Subcutaneous adipose tissue (tissue), 4 donors: Measurements from ENCODE around the gene TBCD. TPM values are rescaled to one million over a fixed set of nuclear protein-coding genes. Genes with fewer than 3 reads are reported as not detected.

ENCODE experiments used
- CTCF ChIP-seq: fragments of 450-650 bp; IDR thresholded peaks from one replicate; pipeline ENCODE4 v1.5.1; 2016; ENCODE audit warnings: low read depth, mild to moderate bottlenecking, control low read depth, antibody characterized with exemption, moderate library complexity
- total RNA-seq, 4 donors: library from RNA; depleted of rRNA; stranded (reverse); fragments of >200 nt; gene quantifications; one replicate each; pipeline ENCODE4 v1.1.0, GENCODE V29; 2016

Gene TBCD
- total RNA-seq, 4 donors from 2014 or later: 36.5 to 103 (median 54.7) TPM

DNA sequence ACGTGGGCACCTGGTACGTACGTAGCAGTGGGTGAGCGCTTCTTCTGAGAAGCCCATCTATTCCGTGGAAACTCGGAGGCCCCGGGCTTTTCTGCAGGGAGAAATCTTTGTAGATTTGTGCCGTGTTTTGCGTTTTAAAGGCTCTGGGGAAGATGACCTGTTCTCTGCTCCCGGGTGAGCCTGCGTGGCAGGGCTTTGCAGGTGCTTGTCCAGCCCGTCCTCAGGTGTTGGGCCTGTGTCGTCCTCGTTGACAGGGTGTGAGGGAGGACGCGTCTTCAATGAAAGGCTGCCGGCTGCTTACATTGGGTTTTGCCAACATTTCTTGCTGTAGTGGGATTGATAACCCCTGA, 175.4 kb downstream of the TBCD start:
- no peak for TF ChIP-seq CTCF

DNA sequence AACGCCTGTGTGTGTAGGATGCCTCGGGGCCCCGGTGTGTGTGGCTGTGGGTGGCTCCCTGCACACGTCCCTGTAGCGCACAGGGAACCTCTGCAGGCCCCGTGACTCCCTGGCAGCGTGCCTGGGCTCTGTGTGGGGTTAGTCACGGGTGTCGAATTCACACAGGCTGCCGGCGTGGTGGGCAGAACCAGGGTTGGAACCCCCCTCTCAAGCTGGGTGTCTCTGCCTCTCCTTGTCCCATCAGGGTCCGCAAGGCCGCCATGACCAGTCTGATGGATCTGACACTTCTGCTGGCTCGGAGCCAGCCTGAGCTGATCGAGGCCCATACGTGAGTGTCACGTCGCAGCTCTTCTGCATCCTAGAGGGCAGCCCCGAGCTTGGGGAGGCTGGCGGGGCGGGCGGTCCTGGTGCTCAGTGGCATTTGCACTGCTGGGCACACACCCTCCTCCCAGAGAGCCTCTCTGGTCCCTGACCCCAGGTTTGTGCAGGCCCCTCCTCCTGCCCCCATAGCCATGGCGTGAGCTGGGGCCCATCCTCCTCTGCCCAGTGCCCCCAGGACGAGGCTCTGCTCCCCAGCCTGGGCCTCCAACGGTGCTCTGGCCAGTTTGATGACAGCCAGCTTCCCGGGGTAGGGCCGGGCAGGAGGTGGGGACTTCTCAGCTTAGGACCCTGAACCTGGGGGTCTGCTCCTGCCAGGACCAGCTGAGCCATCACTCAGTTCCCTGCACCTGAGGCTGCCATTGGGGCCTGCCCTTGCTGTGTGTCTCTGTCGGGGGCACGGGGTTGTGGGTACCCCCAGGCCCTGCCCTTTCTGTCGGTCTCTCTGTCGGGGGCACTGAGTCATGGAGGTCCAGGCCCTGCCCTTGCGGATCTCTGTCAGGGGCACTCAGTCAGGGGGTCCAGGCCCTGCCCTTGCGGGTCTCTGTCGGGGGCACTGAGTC, 176.1 kb downstream of the TBCD start:
- TF ChIP-seq CTCF: no peak

DNA sequence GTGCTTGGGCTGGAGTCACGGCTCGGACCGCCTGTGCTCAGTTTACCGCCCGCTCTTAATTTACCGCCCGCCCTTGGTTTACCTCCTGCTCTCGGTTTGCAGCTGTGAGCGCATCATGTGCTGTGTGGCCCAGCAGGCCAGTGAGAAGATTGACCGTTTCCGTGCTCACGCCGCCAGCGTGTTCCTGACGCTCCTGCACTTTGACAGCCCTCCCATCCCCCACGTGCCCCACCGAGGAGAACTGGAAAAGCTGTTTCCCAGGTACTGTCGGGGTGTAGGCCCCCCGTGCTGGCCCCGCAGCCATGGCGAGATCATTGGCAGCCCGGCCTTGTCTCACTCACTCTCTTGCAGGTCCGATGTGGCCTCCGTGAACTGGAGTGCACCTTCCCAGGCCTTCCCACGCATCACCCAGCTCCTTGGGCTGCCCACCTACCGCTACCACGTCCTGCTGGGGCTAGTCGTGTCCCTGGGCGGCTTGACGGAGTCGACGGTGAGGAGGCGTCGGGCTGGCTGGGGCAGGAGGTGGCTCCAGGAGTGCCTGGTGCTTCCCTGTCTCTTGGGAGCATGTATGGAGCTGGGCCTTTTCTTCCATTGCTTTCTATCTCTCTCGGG, 177.3 kb downstream of the TBCD start:
- no peak for TF ChIP-seq CTCF

- TF ChIP-seq CTCF: no peak
Observed at GRCh38 chr17:82929676-82930042, 177.8 kb downstream of the TBCD start.

GRCh38 chr17:82930043-82930923, 178.4 kb downstream of the TBCD start:
- TF ChIP-seq CTCF: no peak

GRCh38 chr17:82930924-82931698, 179.2 kb downstream of the TBCD start:
- no peak for TF ChIP-seq CTCF
